GM18511 (cell line): ENCODE measurements around the gene POLN.
"Not testable (repeated sequence)": the region's sequence is repeated elsewhere in the genome, so short reads cannot be mapped to it uniquely, and the experiment has no call there.

Source experiments
- ATAC-seq: cut with Tn5 transposase; IDR thresholded peaks from one replicate; pipeline ENCODE4 v1.9.1; 2021; ENCODE audit warnings: mild to moderate bottlenecking, moderate library complexity; ENCODE audit not compliant: unreplicated experiment

Gene POLN

DNA sequence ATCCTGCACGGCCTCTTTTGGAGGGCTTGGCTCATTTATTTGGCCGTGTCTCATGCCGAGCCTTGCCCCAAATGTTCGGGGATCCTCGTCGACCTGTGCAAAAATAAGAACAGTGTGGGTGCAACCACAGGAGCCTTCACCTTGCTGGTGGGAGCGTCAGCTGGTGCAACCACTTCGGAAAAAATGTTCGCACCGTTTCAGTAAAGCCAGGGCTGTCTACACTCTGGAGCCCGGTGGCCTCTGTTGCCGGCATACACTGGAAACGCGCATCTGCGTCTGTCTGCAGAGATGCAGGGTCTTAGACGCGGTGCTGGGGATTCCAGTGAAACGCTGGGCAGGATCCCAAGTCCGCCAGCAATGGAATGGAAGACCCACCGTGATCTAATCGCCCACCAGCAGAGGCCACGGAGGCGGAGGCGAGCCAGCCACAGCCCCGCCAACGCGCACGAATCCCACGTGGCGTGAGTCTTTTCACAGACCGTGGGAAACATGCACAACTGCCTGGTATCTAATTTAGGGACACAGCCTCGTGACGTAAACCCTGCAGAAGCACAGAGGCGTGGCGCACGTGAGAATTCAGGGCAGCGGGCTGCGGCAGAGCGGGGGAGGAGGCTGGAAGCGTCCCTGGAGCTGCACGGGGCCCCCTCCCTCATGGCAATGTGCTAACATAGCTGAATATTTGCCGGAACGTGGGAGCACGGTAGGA lies 33.8 kb upstream of the POLN start:
- no peak for ATAC-seq

GRCh38 chr4:2275044-2275397 lies 33.1 kb upstream of the POLN start:
- not testable (repeated sequence) for ATAC-seq

DNA sequence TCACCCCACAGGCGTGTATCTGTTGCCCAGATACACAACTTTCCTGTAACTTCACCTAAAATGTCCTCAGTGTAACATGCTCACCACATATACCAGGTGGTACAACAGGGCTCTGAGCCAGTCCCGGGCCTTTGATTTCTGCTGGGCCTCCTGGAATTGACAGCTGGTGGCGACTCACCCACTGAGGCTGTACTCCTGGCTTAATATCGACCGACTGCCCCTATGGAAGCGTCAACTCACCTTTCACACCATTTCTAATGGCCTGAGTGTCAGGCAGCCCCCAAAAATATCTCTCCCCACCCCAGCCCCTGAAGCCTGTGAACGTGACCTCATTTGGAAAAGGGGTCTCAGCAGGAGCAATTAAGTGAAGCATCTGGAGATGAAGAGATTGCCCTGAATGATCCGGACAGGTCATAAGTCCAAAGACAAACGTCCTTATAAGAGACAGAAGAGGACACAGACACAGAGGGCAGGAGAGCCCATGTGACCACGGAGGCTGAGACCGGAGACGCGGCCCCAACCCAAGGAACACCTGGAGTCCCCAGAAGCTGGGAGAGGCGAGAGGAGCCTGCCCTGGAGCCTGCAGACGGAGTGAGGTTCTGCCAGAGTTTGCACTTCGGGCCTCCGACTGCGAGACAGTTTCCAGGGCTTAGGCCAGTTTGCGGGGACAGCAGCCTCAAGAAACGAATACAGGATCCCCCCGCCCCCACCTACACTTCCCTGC lies 32.6 kb upstream of the POLN start:
- ATAC-seq: no peak

DNA sequence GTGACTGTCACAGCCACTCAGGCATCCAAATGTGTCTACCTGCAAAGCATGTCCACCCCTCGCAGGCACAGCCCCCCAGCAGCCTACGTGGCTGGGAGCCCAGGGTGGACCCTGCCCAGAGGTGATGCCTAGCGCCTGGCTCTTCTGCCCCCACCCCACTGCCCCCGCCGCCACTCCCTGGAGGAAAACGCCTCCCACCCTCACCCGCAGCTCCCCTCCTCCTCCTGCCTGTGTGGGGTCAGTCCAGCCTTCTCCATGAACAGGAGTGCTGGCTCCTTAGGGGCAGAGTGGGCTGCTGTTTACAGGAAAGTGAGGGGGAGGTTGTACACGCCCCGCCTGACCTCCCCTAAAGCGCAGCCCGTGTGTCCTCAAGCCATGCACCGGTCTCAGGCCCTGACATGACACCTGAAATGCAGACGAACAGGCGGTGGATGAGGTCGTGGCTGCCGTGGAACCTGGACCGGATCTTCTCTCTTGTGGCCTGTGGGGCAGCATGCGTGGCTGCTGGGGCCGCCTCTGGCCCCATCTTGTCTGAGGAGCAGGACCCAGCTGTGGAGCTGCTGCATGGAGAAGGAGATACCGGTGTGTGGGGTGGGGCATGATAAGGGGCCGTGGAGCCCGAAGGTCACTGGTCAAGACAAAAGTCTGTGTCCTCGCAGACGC lies 31.9 kb upstream of the POLN start:
- ATAC-seq: no peak

GRCh38 chr4:2273221-2273620 lies 31.3 kb upstream of the POLN start:
- no peak for ATAC-seq

GRCh38 chr4:2272828-2273120 lies 30.9 kb upstream of the POLN start:
- no peak for ATAC-seq

DNA sequence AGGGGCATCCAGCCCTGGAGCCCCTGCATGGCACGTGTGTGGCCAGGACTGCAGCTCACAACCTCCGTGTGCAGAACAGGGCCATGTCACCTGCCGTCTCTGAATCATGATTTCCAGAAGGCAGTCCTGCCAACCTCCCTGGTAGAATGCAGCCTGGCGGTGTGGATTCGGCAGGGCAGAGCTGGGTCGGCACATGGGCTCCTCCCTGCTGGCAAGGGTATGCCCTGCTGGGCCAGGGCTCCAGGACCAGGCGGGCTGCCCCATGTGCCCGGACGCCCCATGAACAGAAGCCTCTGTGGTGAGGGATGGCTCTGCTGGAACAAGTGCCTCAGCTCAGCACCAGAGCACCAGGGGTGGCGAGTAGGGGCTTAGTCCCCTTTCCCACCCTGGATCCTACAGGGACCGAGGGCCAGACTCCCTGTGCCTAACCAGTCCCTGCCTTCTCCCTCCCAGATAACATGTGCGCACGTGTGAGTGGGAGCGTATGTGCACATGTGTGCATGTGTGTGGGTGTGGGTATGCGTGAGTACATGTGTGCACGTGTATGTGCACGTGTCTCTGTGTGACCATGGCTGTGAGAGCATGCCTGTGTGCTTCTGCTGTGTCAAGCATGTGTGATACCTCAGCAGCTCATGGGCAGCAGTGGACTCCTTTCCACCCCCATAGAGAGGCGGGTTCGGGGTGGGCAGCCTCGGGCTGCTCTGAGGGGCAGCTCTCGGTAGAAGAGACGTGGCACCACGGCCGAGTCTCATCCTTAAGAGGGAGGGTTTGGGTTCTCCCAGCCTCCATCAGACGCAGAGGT lies 30.3 kb upstream of the POLN start:
- ATAC-seq: no peak

- no peak for ATAC-seq
Observed at GRCh38 chr4:2271279-2272025, 29.5 kb upstream of the POLN start.

- no peak for ATAC-seq
Observed at GRCh38 chr4:2270341-2271165, 28.6 kb upstream of the POLN start.

GRCh38 chr4:2269618-2270163 lies 27.8 kb upstream of the POLN start:
- no peak for ATAC-seq

DNA sequence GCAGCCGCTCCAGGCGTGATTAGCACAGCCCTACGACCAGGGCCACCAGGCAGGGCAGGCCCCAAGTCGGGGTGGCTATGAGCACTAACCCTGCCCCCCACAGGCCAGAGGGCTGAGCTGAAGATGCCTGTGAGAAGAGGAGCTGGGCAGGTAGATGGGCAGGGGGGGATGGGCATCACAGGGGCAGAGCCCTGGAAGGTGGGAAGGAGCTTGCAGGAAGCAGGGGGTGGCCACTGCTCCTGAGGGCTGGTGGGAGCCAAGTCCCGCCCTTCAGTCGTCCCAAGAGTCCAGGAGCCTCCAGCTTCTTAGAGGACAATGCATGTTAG lies 27.2 kb upstream of the POLN start:
- no peak for ATAC-seq

DNA sequence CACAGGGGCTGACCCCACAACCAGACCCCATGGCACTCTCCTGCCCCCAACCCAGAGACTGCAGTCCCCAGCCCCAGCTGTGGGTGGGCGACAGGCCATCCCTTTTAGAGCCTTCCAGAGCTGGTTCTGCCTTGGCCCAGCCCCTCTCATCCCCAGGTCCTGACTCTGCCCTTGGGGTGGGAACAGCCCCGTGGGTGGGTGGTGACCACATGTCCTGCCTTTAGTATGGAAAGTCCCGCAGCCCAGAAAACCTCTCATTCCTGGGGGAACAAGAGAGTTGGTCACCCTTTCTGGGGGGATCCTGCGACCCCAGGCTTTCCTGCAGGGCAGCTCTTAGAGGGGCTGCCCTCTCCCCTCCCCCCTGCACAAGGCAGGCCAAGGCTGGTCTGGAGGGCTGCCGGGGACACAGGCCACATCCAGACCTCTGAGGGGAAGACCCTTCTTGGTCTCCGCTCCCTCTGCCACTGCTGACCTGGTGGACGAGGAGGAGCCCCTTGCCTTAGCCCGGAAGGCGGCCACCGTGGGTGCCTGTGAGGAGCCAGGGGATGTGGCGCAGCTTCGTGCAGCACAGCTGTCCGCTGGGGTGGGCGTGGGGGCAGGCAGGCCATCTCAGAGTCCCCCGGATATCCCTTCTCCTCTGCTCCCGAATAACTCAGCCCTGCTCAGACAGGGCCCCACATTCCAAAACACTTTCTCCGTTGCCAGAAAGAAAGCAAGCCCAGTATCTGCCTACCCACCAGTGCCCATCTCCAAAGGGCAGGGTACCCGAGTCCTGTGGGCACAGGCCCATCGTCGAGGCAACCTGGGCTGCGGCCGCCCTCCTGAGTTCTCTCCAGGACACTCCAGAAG lies 26.7 kb upstream of the POLN start:
- no peak for ATAC-seq

GRCh38 chr4:2267841-2268240 lies 25.9 kb upstream of the POLN start:
- no peak for ATAC-seq

DNA sequence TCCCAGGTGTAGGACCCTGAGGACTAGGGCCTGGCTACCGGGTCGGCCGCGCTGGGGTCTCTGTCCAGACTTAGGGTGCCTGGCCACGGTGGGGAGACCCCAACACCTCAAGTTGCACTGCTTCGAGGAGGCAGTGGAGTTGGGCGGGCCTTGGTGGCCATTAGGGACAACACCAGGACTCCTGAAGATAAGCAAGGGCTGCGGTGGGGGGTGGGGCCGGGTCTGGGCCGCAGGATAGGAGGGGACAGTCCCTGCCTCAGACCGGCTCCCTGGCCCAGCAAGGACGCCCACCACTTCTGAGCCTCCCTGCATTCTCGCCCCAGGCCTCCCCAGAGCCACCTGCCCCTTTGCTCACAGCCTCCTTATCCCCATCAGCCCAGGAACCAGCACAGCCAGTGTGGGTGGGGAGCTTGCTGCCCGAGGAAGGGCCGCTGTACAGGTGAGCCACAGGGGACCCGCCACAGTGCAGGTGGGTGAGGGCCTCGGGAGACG lies 25.4 kb upstream of the POLN start:
- ATAC-seq: no peak

DNA sequence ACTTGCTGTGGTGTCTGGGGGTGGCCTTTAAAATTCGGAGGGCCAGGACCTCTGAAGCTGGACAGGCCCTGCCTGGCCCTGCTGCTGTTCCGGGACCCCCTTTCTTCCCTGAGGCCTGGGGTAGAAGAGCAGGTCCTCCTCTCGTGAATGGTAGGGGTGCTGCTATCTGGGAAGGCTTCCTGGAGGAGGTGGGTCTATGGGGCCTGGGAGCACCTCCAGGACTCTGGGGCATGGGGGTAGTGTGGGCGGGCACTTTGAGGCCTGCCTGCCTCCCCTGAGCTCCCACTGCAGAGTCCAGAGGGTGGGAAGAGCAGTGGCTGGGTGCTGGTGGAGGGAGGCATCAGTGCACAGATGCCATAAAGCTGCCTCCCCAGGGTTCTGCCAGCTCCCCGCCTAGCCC lies 24.9 kb upstream of the POLN start:
- ATAC-seq: no peak

DNA sequence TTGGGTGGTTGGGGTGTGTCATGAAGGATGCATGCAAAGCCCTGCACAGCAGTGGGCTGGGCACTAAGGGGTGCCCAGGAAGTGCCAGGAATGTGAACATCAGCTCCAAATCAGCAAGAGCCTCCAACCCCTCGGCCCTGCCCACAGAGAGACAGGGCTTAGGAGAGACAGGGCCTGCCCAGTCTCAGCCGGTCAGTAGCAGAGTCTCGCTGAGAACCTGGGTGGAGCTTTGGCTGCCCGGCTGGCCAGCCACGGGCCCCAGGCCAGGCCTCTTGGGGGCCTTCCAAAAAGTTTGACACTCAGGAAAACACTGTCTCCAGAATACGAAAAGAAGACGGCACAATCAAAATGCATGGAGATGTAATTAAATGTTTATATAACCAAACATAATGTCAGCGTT lies 24.3 kb upstream of the POLN start:
- ATAC-seq: no peak

GRCh38 chr4:2265113-2266110 lies 23.5 kb upstream of the POLN start:
- ATAC-seq: no peak
